GM12874 (cell line): ENCODE data around the gene SYTL5.

Experiments
- TF ChIP-seq, protein P1 (sequence below): IDR thresholded peaks from 2 replicates; pipeline ENCODE4 v1.5.1; 2011; ENCODE audit warnings: low read depth, mild to moderate bottlenecking, control low read depth, low read length, moderate library complexity; ENCODE audit not compliant: insufficient read depth

The SYTL5 gene

DNA sequence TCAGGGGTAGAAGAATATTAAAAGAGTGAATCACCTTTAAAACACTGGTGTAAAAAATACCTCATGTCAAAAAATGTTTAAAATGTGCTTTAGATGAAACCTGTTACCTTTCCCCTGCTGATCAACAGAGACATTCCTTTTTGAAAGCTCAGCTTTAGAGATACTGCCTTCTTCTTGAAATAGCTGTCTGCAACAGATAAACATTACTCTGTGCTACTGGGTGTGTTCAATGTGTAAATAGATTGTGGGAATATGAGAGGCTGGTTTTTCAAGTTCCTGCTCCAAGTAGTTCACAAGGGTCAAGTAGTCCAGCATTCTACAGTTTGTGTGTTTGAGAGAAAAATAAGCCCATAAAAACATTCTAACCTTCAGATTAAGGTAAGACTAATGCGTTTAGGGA is at the start of gene SYTL5:
Gene SYTL5 (plus strand): TSS at position 263 of the 400 bp plus-strand sequence. CDS start 27,337 bp downstream, outside the sequence.
- TF ChIP-seq, protein P1, sequence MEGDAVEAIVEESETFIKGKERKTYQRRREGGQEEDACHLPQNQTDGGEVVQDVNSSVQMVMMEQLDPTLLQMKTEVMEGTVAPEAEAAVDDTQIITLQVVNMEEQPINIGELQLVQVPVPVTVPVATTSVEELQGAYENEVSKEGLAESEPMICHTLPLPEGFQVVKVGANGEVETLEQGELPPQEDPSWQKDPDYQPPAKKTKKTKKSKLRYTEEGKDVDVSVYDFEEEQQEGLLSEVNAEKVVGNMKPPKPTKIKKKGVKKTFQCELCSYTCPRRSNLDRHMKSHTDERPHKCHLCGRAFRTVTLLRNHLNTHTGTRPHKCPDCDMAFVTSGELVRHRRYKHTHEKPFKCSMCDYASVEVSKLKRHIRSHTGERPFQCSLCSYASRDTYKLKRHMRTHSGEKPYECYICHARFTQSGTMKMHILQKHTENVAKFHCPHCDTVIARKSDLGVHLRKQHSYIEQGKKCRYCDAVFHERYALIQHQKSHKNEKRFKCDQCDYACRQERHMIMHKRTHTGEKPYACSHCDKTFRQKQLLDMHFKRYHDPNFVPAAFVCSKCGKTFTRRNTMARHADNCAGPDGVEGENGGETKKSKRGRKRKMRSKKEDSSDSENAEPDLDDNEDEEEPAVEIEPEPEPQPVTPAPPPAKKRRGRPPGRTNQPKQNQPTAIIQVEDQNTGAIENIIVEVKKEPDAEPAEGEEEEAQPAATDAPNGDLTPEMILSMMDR: no peak

DNA sequence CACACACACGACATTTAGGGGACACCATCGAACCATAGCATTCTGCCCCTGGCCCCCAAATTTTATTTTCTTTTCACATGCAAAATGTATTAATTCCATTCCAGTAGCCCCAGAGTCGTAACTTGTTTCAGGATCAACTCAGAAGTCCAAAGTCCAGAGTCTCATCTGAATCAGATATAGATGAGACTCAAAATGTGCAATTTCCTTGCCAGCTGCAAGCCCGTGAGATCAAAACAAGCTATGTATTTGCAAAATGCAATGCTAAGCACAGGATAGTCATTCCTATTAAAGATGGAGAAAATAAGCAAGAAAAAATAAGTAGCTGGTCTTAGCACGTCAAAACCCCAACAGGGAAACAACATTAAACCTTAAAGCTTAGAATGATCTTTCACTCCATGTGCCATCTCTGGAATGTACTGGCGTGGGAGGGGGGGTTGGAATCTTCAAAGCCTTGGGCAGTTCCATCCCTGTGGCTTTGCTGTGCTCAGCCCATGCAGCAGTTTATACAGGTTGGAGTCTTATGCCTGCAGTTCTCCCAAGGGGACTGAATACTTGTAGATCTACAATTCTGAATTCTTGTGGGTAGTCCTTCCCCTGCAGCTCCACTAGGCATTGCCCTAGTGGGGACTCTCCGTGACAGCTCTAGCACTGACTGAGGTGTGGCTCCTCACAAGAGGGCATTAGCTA is 47.7 kb upstream of the SYTL5 start:
- TF ChIP-seq, protein P1: no peak

DNA sequence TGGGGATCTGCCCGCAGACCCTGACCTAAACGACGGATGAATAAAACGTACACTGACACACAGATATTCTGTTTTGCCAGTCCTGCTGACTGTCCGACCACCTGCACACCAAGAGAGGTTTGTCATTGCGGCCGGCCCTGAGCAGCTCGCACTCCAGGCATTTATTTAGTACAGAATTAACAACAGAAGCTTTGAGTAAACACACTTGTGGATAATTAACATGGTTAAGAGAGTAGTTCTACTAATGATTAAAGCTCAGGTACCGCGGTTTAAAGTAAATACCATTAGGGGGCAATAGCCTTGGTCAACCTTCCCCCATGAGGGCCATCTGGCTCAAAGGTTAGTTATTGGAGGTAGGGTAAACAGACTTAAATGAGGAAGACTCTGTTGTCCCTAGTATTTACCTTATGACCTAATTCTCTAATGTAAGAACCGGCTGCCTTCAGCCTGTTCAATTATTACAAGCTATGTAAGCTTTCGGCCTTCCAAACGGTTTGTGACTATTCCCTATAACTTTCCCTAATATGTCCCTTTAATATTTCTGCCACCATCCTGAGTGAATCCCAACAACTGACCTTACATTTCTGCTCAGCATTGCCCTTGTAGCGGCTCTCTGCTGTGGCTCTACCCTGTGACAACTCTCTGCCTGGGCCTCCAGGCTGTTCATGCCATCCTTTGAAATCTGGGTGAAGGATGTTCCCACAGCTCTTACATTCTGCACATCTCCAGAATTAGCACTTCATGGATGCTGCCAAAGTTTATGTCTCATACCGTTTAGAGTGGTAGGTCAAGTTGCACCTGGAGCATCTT is 46.9 kb upstream of the SYTL5 start:
- TF ChIP-seq, protein P1: no peak

DNA sequence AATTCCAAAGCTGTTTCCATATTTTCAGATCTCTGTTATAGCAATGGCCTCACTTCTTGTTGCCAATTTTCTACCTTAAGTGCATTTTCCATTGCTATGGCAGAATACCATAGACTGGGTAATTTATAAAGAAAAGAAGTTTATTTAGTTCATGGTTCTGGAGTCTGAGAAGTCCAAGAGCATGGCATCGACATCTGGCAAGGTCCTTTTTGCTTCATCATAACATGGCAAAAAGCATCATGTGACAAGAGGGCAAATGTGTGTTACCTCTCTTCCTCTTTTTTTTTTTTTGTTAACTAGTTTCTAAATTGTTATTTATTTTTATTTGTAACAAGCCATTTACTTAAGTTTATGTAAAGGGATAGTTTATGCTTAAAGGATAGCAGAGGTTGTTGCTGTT is 45.2 kb upstream of the SYTL5 start:
- TF ChIP-seq, protein P1: no peak

DNA sequence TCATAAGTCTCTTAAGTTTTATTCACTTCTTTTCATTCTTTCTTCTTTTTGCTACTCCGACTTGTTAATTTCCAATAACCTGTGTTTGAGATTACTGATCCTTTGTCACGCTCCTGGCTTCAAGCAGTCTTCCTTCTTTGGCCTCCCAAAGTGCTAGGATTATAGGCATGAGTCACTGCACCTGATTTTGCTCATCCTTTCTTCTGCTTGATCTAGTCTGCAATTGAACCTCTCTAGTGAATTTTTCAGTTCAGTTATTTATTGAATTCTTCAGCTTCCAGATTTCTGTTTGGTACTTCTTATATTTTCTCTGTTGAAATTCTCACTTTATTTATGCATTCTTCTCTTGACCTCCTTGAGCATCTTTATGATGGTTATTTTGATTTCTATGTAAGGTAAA is 38.6 kb upstream of the SYTL5 start:
- TF ChIP-seq, protein P1: no peak

DNA sequence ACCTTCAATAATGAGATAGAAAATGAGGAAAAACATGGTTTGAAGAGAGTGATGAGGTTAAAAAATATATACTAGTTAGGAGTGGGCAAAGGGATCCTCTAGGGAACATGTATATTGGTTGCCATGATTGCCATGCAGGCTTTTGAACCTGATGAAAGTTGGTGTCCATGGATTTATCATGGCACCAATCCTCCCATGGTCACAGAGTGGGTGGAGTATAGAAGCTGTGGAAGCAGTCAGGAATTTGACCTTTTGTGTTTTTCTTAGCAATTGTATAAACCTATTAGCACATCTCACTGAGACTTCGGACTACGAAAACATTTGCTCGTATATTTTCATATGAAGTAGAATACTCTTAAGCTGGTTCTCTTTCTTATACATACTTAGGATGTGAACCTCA is 30.9 kb upstream of the SYTL5 start:
- TF ChIP-seq, protein P1: no peak

DNA sequence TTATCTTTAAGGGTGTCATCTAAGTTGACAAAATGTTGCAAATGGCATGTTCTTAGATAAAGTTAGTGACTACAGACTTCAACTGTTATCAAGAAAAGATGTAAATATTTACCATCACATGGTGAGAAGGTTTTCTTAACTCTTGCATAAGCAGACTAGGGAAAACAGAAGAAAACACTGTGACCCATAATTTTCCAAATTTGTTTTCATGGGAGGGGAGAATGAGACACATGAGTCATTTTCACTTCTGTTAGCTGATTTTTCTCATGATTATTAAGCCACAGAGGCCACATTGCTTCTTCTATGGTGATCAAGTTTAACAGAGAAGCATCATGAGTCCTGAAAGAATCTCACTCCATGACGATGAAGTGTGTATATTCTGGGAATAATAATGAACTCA is 30.2 kb upstream of the SYTL5 start:
- TF ChIP-seq, protein P1: no peak
